Measurements from ENCODE around the gene SNN. TPM values are rescaled to one million over a fixed set of nuclear protein-coding genes. Genes with fewer than 3 reads are reported as not detected.

The SNN gene
- total and polyA plus RNA-seq, 9 of the 15 experiments (the other 6 are each of a cell fraction or from before 2014, with no cell fraction given): 0.07 to 2.9 (median 1.9) TPM

DNA sequence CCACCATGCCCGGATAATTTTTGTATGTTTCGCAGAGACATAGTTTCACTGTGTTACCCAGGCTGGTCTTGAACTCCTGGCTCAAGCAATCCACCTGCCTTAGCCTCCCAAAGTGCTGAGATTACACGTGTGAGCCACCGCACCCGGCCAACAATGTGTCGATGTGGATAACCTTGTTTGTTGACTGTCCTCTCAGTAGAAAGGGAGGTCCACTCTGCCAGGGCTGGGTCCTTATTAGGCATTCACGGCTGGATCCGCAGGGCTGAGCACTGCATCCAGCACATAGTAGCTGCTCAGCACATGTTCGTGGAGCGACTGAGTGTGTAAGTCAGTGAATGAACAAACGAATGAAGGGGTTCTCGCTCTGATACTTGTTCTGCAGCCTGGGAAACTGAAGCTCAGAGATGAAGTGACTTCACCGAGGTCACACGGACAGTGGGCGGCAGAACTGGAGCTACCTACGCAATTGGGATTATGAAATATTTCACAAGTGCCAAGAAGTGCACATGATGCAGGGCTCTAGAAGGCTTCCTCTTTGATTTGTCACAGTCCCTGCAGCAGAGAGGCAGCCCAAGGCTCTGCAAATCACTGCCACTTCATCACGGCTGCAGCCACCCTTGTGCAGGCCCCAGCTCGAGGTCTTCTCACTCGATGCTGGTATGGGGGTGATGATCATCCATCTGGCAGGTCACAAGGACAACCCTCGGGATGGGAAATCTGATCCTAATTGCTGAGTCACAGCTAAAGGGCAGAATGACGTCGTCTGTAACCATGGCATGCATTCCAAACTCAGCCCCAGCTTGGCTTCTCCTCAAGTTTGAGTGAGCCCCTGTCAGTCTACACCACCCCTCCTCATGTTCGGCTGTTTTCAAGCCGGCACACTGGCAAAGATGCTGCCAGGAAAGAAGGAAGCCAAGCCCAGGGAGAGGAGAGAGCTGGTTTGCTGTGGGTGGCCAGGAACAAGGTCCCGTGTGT lies 28.0 kb upstream of the SNN start (continued):
- TF ChIP-seq, protein P1, sequence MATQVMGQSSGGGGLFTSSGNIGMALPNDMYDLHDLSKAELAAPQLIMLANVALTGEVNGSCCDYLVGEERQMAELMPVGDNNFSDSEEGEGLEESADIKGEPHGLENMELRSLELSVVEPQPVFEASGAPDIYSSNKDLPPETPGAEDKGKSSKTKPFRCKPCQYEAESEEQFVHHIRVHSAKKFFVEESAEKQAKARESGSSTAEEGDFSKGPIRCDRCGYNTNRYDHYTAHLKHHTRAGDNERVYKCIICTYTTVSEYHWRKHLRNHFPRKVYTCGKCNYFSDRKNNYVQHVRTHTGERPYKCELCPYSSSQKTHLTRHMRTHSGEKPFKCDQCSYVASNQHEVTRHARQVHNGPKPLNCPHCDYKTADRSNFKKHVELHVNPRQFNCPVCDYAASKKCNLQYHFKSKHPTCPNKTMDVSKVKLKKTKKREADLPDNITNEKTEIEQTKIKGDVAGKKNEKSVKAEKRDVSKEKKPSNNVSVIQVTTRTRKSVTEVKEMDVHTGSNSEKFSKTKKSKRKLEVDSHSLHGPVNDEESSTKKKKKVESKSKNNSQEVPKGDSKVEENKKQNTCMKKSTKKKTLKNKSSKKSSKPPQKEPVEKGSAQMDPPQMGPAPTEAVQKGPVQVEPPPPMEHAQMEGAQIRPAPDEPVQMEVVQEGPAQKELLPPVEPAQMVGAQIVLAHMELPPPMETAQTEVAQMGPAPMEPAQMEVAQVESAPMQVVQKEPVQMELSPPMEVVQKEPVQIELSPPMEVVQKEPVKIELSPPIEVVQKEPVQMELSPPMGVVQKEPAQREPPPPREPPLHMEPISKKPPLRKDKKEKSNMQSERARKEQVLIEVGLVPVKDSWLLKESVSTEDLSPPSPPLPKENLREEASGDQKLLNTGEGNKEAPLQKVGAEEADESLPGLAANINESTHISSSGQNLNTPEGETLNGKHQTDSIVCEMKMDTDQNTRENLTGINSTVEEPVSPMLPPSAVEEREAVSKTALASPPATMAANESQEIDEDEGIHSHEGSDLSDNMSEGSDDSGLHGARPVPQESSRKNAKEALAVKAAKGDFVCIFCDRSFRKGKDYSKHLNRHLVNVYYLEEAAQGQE (IDR thresholded peaks at IDR 0.05; ENCODE audit: borderline replicate concordance): no peak
- TF ChIP-seq, protein P1 (CRISPR knock-in tag; IDR thresholded peaks at IDR 0.05; ENCODE audit: low read depth): peak; percentile 55; the same call in 1 of the 2 replicates
- TF ChIP-seq PYGO2 (tag; IDR thresholded peaks at IDR 0.05): peak; percentile 14; the same call in 1 of the 2 replicates
- no peak for TF ChIP-seq RBFOX2 (IDR thresholded peaks at IDR 0.05; ENCODE audit: low read depth, low read length)
- TF ChIP-seq ATF7 (IDR thresholded peaks at IDR 0.05): peak; percentile 93
- TF ChIP-seq MECOM (CRISPR knock-in tag; IDR thresholded peaks at IDR 0.05): no peak
- TF ChIP-seq, protein P2, sequence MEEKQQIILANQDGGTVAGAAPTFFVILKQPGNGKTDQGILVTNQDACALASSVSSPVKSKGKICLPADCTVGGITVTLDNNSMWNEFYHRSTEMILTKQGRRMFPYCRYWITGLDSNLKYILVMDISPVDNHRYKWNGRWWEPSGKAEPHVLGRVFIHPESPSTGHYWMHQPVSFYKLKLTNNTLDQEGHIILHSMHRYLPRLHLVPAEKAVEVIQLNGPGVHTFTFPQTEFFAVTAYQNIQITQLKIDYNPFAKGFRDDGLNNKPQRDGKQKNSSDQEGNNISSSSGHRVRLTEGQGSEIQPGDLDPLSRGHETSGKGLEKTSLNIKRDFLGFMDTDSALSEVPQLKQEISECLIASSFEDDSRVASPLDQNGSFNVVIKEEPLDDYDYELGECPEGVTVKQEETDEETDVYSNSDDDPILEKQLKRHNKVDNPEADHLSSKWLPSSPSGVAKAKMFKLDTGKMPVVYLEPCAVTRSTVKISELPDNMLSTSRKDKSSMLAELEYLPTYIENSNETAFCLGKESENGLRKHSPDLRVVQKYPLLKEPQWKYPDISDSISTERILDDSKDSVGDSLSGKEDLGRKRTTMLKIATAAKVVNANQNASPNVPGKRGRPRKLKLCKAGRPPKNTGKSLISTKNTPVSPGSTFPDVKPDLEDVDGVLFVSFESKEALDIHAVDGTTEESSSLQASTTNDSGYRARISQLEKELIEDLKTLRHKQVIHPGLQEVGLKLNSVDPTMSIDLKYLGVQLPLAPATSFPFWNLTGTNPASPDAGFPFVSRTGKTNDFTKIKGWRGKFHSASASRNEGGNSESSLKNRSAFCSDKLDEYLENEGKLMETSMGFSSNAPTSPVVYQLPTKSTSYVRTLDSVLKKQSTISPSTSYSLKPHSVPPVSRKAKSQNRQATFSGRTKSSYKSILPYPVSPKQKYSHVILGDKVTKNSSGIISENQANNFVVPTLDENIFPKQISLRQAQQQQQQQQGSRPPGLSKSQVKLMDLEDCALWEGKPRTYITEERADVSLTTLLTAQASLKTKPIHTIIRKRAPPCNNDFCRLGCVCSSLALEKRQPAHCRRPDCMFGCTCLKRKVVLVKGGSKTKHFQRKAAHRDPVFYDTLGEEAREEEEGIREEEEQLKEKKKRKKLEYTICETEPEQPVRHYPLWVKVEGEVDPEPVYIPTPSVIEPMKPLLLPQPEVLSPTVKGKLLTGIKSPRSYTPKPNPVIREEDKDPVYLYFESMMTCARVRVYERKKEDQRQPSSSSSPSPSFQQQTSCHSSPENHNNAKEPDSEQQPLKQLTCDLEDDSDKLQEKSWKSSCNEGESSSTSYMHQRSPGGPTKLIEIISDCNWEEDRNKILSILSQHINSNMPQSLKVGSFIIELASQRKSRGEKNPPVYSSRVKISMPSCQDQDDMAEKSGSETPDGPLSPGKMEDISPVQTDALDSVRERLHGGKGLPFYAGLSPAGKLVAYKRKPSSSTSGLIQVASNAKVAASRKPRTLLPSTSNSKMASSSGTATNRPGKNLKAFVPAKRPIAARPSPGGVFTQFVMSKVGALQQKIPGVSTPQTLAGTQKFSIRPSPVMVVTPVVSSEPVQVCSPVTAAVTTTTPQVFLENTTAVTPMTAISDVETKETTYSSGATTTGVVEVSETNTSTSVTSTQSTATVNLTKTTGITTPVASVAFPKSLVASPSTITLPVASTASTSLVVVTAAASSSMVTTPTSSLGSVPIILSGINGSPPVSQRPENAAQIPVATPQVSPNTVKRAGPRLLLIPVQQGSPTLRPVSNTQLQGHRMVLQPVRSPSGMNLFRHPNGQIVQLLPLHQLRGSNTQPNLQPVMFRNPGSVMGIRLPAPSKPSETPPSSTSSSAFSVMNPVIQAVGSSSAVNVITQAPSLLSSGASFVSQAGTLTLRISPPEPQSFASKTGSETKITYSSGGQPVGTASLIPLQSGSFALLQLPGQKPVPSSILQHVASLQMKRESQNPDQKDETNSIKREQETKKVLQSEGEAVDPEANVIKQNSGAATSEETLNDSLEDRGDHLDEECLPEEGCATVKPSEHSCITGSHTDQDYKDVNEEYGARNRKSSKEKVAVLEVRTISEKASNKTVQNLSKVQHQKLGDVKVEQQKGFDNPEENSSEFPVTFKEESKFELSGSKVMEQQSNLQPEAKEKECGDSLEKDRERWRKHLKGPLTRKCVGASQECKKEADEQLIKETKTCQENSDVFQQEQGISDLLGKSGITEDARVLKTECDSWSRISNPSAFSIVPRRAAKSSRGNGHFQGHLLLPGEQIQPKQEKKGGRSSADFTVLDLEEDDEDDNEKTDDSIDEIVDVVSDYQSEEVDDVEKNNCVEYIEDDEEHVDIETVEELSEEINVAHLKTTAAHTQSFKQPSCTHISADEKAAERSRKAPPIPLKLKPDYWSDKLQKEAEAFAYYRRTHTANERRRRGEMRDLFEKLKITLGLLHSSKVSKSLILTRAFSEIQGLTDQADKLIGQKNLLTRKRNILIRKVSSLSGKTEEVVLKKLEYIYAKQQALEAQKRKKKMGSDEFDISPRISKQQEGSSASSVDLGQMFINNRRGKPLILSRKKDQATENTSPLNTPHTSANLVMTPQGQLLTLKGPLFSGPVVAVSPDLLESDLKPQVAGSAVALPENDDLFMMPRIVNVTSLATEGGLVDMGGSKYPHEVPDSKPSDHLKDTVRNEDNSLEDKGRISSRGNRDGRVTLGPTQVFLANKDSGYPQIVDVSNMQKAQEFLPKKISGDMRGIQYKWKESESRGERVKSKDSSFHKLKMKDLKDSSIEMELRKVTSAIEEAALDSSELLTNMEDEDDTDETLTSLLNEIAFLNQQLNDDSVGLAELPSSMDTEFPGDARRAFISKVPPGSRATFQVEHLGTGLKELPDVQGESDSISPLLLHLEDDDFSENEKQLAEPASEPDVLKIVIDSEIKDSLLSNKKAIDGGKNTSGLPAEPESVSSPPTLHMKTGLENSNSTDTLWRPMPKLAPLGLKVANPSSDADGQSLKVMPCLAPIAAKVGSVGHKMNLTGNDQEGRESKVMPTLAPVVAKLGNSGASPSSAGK (IDR thresholded peaks at IDR 0.05): peak; percentile 46; the same call in 1 of the 2 replicates

All from K562 (cell line).